Fibroblast of lung (primary cell): ENCODE results near the gene AFP. TPM values are rescaled to one million over a fixed set of nuclear protein-coding genes. Genes with fewer than 3 reads are reported as not detected.

ENCODE experiments used
- DNase-seq, 2 donors: peaks; one replicate each; pipeline versions ENCODE4 v3.0.0 to v3.0.0-alpha.2; 2010; ENCODE audit warnings: low read depth in 2 of 2
- H2AFZ ChIP-seq: 2 replicates; pipeline ENCODE4 v1.5.1; 2012; ENCODE audit warnings: low read length, control low read depth, inconsistent platforms
- H3K27ac ChIP-seq: 2 replicates; pipeline ENCODE4 v1.5.1; 2011; ENCODE audit warnings: low read length, control low read depth; ENCODE audit not compliant: insufficient read depth
- H3K27me3 ChIP-seq: 2 replicates; pipeline ENCODE4 v1.5.1; 2011; ENCODE audit warnings: mild to moderate bottlenecking, low read length; ENCODE audit not compliant: control insufficient read depth, insufficient read depth
- H3K36me3 ChIP-seq: 2 replicates; pipeline ENCODE4 v1.5.1; 2011; ENCODE audit warnings: low read length; ENCODE audit not compliant: control insufficient read depth, insufficient read depth
- H3K4me1 ChIP-seq: 2 replicates; pipeline ENCODE4 v1.5.1; 2011; ENCODE audit warnings: low read length; ENCODE audit not compliant: control insufficient read depth, insufficient read depth; ENCODE audit errors: extremely low read depth
- H3K4me2 ChIP-seq: 2 replicates; pipeline ENCODE4 v1.5.1; 2011; ENCODE audit warnings: low read length, control low read depth; ENCODE audit not compliant: insufficient read depth; ENCODE audit errors: extremely low read depth
- H3K4me3 ChIP-seq, 4 experiments: fragments of 200-600 bp in 1 of 4; sonication (generic) in 1 of 4; replicated peaks in 1 of 4; 2 replicates each; pipeline ENCODE4 v1.5.1; 2011 to 2016; ENCODE audit warnings: low read length in 4 of 4, low read depth in 3 of 4, mild to moderate bottlenecking in 3 of 4, control low read depth in 2 of 4, inconsistent platforms in 1 of 4, mixed read lengths in 1 of 4; ENCODE audit not compliant: insufficient read depth in 1 of 4; ENCODE audit errors: control extremely low read depth in 1 of 4
- H3K79me2 ChIP-seq: 2 replicates; pipeline ENCODE4 v1.5.1; 2012; ENCODE audit warnings: mild to moderate bottlenecking, low read length, inconsistent platforms; ENCODE audit not compliant: control insufficient read depth, insufficient read depth
- H3K9ac ChIP-seq: 2 replicates; pipeline ENCODE4 v1.5.1; 2011; ENCODE audit warnings: mild to moderate bottlenecking, low read length, control low read depth; ENCODE audit not compliant: insufficient read depth
- H3K9me3 ChIP-seq: 2 replicates; pipeline ENCODE4 v1.5.1; 2012; ENCODE audit warnings: low read depth, low read length; ENCODE audit not compliant: control insufficient read depth, insufficient read depth
- H4K20me1 ChIP-seq: 2 replicates; pipeline ENCODE4 v1.5.1; 2011; ENCODE audit warnings: low read length; ENCODE audit not compliant: control insufficient read depth, insufficient read depth; ENCODE audit errors: extremely low read depth
- CTCF ChIP-seq, 2 donors: IDR thresholded peaks in 1 of 2; conservative IDR thresholded peaks in 1 of 2; 1 replicate in 1 of 2; 2 replicates in 1 of 2; pipeline ENCODE4 v1.5.1; 2011 to 2012; ENCODE audit warnings: low read length in 2 of 2, control low read depth in 1 of 2, inconsistent platforms in 1 of 2, low read depth in 1 of 2, mild to moderate bottlenecking in 1 of 2
- EZH2 ChIP-seq: IDR thresholded peaks from 2 replicates; pipeline ENCODE4 v1.5.1; 2012; ENCODE audit warnings: low read length, control low read depth, mild to moderate bottlenecking; ENCODE audit errors: missing control alignments
- polyA plus RNA-seq, 2 donors: library from polyadenylated mRNA; depleted of rRNA in 1 of 2; stranded (reverse) in 1 of 2; unstranded in 1 of 2; fragments of >200 nt; gene quantifications; 2 replicates each; pipeline ENCODE4 v1.2.1, GENCODE V29; 2011 to 2012; ENCODE audit warnings: missing spikeins in 1 of 2
- total RNA-seq: library from RNA; depleted of rRNA; stranded (reverse); fragments of >200 nt; gene quantifications from 2 replicates; pipeline ENCODE4 v1.2.1, GENCODE V29; 2014

Gene AFP
- total and polyA plus RNA-seq, 2 donors (not counting 1 experiment from before 2014, with no cell fraction given), result 0.35 to 0.83 TPM

GRCh38 chr4:73407227-73407673 is 28.8 kb upstream of the AFP start:
- H3K79me2 ChIP-seq, result no peaks in the 10 kb centered on the region
- no peak overlapping the region for H3K27ac ChIP-seq
- no peaks in the 10 kb centered on the region for H3K9me3 ChIP-seq
- H3K27me3 ChIP-seq, result no peaks in the 10 kb centered on the region
- no peaks in the 10 kb centered on the region for H3K36me3 ChIP-seq
- TF ChIP-seq EZH2 (no peak), CTCF (conservative IDR thresholded peaks at IDR 0.05 in 1 of 2, IDR thresholded peaks at IDR 0.05 in 1 of 2; ENCODE audit: low read depth in 1 of 2, low read length in 2 of 2) (no peak)
- no peak overlapping the region for H3K4me3 ChIP-seq
- no peaks in the 10 kb centered on the region for H3K4me1 ChIP-seq
- H3K9ac ChIP-seq, result no peak overlapping the region
- no peak overlapping the region for H3K4me2 ChIP-seq
- H2AFZ ChIP-seq, result no peak overlapping the region
- DNase-seq, result no peak
- no peaks in the 10 kb centered on the region for H4K20me1 ChIP-seq

- Histone ChIP-seq H3K9ac (no peak overlapping the region), H3K79me2 (no peaks in the 10 kb centered on the region), H3K27ac (no peak overlapping the region), H4K20me1 (no peaks in the 10 kb centered on the region), H3K9me3 (no peaks in the 10 kb centered on the region), H3K4me1 (no peaks in the 10 kb centered on the region), H2AFZ (no peak overlapping the region), H3K4me3 (no peak overlapping the region), H3K4me2 (no peak overlapping the region), H3K36me3 (no peaks in the 10 kb centered on the region), H3K27me3 (no peaks in the 10 kb centered on the region)
- TF ChIP-seq EZH2, result no peak
- TF ChIP-seq CTCF (conservative IDR thresholded peaks at IDR 0.05 in 1 of 2, IDR thresholded peaks at IDR 0.05 in 1 of 2; ENCODE audit: low read depth in 1 of 2, low read length in 2 of 2), result no peak
- DNase-seq, result no peak
Observed at GRCh38 chr4:73408181-73408867, 27.7 kb upstream of the AFP start.

GRCh38 chr4:73409012-73409862 is 26.8 kb upstream of the AFP start:
- H3K9me3 ChIP-seq, result no peaks in the 10 kb centered on the region
- H4K20me1 ChIP-seq, result no peaks in the 10 kb centered on the region
- no peak for TF ChIP-seq EZH2
- no peak for TF ChIP-seq CTCF (conservative IDR thresholded peaks at IDR 0.05 in 1 of 2, IDR thresholded peaks at IDR 0.05 in 1 of 2; ENCODE audit: low read depth in 1 of 2, low read length in 2 of 2)
- H3K36me3 ChIP-seq, result no peaks in the 10 kb centered on the region
- no peak overlapping the region for H2AFZ ChIP-seq
- H3K27ac ChIP-seq, result no peak overlapping the region
- no peaks in the 10 kb centered on the region for H3K4me1 ChIP-seq
- H3K4me3 ChIP-seq, result no peak overlapping the region
- no peak for DNase-seq
- no peaks in the 10 kb centered on the region for H3K79me2 ChIP-seq
- no peaks in the 10 kb centered on the region for H3K27me3 ChIP-seq
- H3K4me2 ChIP-seq, result no peak overlapping the region
- H3K9ac ChIP-seq, result no peak overlapping the region
